Stimulated activated CD4-positive, alpha-beta T cell treated with anti-CD3 and anti-CD28 coated beads, TNF-alpha, amount 100 ng/mL, for 4 hours (primary cell): ENCODE measurements around the gene IRS2.
"Not testable (repeated sequence)": the region's sequence is repeated elsewhere in the genome, so short reads cannot be mapped to it uniquely, and the experiment has no call there.

Experiments used
- DNase-seq, 3 experiments: peaks; one replicate each; pipeline ENCODE4 v3.0.0-alpha.2; 2020; ENCODE audit warnings: low read depth in 3 of 3

Gene IRS2

DNA sequence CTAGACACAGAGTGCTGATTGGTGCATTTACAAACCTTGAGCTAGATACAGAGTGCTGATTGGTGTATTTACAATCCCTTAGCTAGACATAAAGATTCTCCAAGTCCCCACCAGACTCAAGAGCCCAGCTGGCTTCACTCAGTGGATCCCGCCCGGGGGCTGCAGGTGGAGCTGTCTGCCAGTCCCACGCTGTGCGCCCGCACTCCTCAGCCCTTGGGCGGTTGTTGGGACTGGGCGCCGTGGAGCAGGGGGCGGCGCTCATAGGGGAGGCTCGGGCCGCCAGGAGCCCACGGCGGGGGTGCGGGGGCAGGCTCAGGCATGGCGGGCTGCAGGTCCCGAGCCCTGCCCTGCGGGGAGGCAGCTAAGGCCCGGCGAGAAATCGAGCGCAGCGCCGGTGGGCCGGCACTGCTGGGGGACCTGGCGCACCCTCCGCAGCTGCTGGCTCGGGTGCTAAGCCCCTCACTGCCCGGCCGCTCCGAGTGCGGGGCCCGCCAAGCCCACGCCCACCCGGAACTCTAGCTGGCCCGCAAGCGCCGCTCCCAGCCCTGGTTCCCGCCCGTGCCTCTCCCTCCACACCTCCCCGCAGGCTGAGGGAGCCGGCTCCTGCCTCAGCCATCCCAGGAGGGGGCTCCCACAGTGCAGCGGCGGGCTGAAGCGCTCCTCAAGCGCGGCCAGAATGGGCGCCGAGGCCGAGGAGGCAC is 53.8 kb downstream of the IRS2 start:
- not testable (repeated sequence) for DNase-seq

- no peak for DNase-seq
These were observed 55.5 kb downstream of the IRS2 start for GRCh38 chr13:109730812-109731335.

DNA sequence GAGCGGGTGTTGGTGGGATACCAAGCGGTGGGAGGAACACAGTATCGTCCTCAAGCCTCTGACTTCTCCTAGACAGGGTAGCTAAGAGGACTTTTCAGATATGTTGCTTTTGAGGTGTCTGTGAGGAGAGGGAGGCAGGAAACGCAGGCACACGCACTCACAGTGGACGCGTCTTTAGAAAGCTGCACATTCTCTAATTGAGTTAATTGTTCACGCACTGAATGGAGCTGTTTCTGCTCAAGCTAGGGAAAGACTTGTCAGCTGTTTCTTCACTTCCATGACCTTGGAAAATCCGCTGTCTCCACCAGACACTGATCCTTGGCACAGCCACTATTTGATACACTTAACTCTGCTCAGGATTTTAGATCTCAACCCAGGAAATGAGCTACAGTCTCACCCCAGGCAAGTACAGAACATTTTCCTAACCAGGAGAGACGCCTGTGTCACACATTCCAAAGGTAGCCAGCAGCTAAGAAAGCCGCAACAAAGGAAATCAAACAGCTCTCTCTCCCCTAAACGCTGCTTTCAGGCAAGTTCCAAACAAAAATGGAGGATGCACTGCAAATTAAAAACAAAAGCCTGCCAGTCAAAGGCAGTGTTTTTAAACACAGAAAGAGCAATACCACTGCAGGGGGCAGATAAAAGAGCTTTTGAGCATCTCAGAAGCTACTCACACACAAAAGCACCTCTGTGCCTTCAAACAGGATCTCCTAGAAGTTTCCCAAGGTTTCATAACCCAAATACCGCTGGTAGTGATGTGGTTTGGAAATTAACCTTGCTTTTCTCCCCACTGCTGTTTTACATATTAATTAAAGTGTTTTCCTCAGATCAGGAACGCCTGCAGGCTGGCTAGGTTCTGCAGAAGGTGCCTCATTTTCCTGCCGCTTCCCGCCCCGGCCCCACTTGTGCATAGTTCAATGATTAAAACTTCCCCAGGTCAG is 57.3 kb downstream of the IRS2 start:
- DNase-seq: no peak

GRCh38 chr13:109728061-109728460 is 58.3 kb downstream of the IRS2 start:
- no peak for DNase-seq

DNA sequence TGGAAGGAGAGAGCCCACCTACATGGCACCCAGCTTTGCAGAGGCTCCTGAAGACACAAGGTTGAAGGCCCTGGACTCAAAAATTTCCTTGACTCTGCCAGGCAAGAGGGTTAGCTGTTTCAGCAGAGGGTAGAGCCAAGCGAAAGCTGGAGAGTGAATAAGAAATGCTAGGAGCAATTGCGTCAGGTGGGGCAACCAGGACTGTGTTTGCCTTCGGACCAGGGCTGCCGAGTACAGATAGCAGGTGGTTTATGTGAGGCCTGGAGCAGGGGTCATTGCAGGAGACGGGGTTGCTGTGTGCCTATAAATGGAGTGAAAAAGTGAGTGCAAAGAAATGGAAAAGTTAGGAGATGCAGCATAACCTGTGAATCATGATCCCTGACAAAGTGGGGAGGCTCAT is 59.1 kb downstream of the IRS2 start:
- DNase-seq: no peak

DNA sequence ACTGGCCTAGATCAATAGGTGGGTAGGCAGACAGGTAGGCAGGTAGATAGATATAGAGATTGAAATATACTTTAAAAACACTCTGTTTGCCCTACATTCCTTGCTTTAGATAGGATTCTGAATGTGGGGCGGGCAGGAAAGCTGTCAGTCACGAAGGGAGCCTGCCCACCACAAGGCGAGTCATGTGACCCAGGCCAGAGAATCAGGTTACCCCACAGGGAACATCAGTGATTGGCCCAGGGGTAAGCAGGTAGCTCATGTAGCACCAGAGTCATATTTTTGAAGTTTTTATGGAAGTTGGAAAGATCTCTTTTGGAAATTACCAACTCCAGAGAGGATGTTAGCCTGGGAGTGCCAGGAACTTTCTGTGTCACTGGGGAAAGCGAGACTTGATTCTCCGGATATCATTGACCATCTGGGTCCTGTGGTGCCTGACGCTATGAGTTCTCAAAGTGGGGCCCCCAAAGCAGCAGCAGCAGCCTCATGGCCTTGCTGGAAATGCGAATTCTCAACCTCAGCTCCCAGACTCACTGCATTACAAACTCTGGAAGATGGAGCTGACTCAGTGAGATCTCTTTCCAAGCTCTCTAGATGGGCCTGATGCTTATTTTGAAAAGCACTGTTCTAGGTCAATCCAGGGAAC is 60.3 kb downstream of the IRS2 start:
- no peak for DNase-seq

DNA sequence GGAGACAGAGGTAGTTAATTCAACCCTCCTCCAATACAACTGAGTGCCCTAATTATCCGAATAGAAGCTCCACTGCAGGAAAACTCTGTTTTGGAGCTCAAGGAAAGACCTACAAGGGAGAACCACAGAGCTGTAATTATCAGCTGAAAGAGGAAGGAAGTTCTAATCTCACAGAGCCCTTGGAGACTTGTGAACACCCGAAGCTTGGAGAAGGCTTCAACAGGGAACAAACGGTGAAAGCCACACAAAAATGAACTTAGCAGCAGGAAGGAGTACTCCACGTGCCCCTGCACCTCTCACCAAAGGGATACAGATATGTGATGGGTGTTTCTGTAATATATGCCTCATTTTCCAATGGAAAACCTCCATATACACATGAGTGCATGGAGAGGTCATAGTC is 61.1 kb downstream of the IRS2 start:
- DNase-seq: no peak

GRCh38 chr13:109724603-109725002 is 61.8 kb downstream of the IRS2 start:
- DNase-seq: no peak

GRCh38 chr13:109723046-109723445 is 63.3 kb downstream of the IRS2 start:
- DNase-seq: no peak

DNA sequence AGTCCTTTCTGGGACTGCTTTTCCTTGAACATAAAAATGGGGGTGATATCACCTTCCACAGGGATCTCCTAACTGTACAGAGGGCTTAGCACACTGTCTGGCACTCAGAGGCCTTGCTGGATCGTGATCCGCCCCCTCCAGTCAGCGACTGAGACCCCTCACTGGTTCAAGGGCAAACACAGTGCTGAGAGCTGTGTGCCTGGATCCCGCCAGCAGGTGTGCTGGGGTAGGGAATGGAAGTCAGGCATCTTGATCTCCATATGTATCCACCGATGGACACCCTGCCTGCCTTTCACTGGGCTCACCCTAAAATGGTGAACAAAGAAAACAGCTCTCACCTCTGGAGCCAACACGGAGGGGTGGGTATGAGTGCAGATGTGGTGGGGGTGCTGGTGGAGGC is 64.3 kb downstream of the IRS2 start:
- no peak for DNase-seq

- no peak for DNase-seq
These were observed 65.6 kb downstream of the IRS2 start for GRCh38 chr13:109720758-109721184.

DNA sequence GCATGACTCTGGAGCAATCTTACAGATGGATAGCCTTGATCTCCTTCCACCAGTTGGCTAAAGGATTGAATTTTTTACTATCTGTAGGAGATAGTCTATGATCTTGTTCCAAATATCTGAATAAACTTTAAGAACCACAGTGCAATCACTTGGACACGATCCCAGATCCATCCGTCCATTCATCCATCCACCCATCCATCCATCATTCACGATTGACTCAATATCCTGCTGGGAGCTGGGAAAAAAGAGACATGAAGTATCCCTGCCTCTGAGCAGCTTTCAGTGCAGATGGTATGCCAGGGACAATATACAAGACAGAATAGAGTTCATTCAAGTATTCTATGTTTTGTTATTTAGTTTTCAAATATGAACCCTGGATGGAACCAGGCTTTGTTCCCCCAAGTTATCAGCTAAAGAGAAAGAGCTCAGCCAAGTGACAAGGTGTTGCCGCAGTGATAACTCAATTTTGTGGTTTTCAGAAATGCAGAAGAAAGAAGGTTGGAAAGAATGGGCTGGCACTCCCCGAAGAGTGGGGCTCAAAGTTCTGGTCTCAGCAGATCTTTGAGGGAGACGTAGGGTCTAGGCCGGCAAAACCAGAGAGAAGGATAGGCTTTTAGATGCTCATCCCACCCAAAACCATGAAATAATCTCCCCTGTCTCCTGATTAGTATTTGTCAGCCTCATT is 66.3 kb downstream of the IRS2 start:
- DNase-seq: no peak

DNA sequence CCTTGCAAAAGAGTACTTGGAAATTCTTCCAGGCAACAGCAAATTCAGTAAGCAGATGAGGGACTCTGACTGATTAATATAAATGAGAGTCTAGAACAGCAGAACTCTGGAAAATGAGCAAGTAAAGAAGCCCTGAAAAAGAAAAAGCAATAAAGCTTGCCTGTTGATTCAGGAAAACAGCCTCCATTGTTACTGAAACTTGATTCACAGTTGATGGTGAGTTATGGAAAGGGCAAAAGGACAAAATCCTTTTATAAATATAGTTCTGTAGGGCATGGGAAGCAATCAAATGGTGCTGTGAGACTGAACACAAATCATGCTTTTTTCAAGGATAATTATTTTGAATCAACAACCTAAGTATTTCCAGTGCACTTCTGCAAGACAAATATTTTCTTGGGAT is 67.7 kb downstream of the IRS2 start:
- DNase-seq: no peak

GRCh38 chr13:109717686-109718085 is 68.7 kb downstream of the IRS2 start:
- no peak for DNase-seq

DNA sequence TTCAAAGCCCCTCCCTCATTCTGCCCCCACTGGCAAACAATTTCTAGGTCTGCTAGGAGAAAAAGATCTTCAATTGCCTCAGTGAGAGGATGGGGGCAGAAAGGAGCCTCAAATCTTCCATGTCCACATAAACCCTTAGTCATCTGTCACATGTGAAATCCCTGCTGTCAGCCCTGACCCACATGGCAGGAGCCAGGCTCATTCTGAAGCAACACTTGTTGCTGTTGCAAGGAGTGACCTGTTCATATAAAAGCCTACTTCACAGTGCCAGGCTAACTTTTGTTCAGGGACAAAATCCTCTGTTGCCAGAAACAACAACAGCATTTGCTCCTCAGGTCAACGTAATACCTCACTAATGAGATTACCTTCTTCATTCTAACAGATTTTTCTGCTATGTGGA is 70.5 kb downstream of the IRS2 start:
- DNase-seq: no peak

GRCh38 chr13:109713681-109714080 is 72.7 kb downstream of the IRS2 start:
- no peak for DNase-seq

DNA sequence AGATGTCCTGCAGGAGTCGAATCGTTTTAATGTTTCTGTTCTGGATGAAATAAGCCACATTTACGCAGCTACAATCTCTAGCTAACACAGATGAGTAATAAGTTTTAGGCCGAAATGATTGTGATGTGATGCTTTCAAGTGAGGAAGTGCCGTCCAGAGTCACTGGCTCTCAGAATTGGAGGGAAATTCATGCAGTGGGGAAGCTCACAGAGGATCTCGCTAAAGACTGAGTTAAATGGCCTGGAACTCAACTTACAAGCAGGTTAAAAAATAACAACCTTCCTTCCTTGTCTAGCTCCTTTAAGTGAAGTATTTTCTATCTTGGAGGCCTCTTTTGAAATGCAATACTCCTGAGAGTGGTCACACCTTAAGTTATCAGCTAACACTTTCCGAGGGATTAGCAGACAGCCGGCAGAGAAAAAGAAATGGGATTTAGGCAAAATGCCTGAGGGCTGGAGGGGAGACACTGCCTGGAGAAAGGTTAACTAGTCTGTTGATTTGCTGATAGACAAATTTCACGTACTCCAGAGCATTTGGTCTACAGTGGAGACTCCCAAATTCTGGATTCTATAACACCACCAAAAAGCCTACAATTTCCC is 74.2 kb downstream of the IRS2 start:
- DNase-seq: no peak

DNA sequence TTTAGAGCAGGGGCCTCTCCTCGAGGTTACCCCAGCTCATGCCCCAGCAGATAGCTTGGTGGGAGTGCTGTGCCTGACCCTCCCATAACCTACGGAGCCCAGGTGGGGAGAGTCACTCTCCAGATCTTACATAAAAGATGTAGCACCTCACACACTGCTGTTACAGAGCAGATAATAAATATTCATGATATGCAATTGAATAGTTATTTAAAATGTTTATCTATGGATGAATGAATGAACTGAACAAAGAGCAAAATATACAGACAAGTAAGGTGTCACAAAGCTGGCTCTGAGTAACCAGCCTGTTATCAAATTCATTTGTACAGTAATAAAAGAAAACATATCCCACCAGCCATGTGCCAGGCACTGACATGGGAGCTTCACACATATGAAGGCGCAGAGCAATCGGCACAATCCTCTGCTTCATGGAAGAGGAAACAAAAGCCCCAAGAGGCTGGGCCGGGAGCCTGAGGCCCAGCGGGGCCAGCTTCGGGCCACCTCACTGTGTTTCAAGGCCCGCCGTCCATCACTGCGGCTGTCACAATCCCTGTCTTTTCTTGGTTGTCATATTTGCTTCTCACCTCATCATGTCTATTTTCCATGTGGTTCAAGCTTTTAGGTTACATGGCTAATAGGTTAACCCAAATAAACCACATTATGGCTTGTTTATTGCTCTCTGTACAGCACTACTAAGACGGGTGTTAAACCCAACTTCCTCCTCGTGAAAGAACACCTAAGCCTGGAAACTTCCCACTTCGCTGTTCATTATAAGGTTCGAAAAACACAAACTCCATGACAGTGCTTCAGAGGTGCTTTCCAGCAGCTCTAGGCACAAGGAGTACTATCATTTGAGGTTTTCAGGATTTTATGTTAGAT is 78.4 kb downstream of the IRS2 start:
- DNase-seq: no peak

- DNase-seq: no peak
These were observed 79.2 kb downstream of the IRS2 start for GRCh38 chr13:109707044-109707741.
